Measurements from ENCODE around the gene RNU2-63P.
"Not testable (repeated sequence)": the region's sequence is repeated elsewhere in the genome, so short reads cannot be mapped to it uniquely, and the experiment has no call there.

Gene RNU2-63P

DNA sequence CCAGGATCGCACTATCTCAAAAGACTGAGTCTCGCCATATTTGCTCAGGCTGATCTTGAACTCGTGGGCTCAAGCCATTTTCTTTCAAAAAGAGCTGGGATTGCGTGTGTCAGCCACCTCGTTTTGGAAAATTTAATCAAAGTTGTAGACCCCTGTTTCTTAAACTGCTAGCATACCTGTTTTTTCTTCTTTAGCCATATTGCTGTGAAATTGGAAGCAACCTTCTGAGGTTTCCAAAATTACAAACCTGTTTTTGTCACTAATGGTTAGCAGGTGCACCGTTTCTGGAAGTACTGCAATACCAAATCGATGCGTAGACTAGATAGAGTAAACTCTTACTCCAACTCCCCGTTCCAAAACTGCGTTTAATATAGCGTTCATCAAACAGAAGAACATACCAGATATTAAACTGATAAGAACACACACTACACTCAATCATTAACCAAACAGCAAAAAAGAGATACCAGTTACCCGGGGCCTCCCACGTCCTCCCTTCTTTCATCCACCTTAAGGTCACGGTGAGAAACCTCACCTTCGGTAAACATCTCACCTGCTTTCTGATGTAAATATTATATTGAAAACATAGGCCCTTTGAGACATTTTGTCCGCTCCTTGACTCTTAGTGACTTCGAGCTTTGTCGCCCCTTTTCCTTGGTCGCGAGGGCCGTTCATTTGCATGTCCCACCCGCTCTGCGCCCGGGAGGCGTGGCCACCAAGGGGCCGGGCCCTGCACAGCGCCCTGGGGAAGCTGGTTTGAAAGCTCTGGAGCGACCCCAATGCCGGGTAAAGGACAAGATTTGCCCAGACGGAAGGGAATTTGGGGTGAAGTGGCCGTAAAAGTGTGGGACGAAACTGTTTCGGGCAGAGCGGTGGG lies at the start of gene RNU2-63P:
Gene RNU2-63P (minus strand): TSS at position 462 of the 874 bp plus-strand sequence.
- peak; percentile 47 for DNase-seq (ENCODE audit: low spot score)

- DNase-seq (ENCODE audit: low spot score) = no peak
Measured at GRCh38 chr2:88061295-88061694, 44.9 kb upstream of the RNU2-63P start.

- DNase-seq (ENCODE audit: low spot score) = no peak
Measured at GRCh38 chr2:88060907-88061275, 44.5 kb upstream of the RNU2-63P start.

- DNase-seq (ENCODE audit: low spot score) = peak; percentile 46
Measured at GRCh38 chr2:88059979-88060906, 43.9 kb upstream of the RNU2-63P start.

GRCh38 chr2:88058191-88058590 lies 41.8 kb upstream of the RNU2-63P start:
- no peak for DNase-seq (ENCODE audit: low spot score)

GRCh38 chr2:88057437-88057844 lies 41.1 kb upstream of the RNU2-63P start:
- no peak for DNase-seq (ENCODE audit: low spot score)

GRCh38 chr2:88055371-88056128 lies 39.2 kb upstream of the RNU2-63P start, which contains the start of gene KRCC1:
KRCC1 (minus strand) TSS chr2:88055783; CDS start chr2:88028563, 27,220 bp downstream.
- peak; percentile 94 for DNase-seq (ENCODE audit: low spot score)

GRCh38 chr2:88054782-88055370 lies 38.5 kb upstream of the RNU2-63P start:
- peak; percentile 41 for DNase-seq (ENCODE audit: low spot score)

- DNase-seq (ENCODE audit: low spot score) = no peak
Measured at GRCh38 chr2:88053934-88054781, 37.8 kb upstream of the RNU2-63P start.

- no peak for DNase-seq (ENCODE audit: low spot score)
Measured at GRCh38 chr2:88053296-88053695, 36.9 kb upstream of the RNU2-63P start.

DNA sequence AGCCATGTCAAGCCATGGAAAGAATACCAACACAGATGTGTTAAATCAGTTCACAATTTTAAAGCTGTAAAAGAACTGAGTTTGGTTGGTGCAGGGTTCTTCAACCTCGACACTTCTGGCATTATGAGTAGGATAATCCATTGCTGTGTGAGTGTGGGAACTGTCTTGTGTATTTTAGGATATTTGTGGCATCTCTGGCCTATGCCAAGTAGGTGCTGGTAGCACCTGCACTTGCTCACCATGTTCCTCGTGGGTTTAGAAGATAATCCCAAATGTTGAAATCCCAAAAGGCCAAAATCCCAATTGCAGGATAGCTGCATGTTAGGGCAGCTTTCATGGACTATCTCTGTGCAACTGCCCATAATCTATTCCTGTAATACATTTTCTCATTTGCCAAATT lies 35.4 kb upstream of the RNU2-63P start:
- DNase-seq (ENCODE audit: low spot score) = no peak

GRCh38 chr2:88049622-88050021 lies 33.3 kb upstream of the RNU2-63P start:
- DNase-seq (ENCODE audit: low spot score) = no peak

GRCh38 chr2:88048541-88048940 lies 32.2 kb upstream of the RNU2-63P start:
- DNase-seq (ENCODE audit: low spot score) = no peak

GRCh38 chr2:88045561-88045960 lies 29.2 kb upstream of the RNU2-63P start:
- not testable (repeated sequence) for DNase-seq (ENCODE audit: low spot score)

DNA sequence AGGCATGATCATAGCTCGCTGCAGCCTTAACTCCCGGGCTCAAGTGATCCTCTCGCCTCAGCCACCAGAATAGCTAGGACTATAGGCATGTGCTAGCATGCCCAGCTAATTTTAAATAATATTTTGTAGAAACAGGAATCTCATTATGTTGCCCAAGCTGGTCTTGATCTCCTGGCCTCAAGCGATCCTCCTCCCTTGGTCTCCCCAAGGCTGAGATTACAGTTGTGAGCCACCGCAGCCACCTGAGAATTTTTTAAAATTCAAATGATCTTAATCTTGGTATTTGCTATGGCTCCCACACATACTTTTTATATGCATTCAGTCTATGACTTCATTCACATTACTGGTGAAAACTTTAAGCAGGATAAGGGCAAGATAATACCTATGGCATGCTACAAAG lies 26.1 kb upstream of the RNU2-63P start:
- no peak for DNase-seq (ENCODE audit: low spot score)

DNA sequence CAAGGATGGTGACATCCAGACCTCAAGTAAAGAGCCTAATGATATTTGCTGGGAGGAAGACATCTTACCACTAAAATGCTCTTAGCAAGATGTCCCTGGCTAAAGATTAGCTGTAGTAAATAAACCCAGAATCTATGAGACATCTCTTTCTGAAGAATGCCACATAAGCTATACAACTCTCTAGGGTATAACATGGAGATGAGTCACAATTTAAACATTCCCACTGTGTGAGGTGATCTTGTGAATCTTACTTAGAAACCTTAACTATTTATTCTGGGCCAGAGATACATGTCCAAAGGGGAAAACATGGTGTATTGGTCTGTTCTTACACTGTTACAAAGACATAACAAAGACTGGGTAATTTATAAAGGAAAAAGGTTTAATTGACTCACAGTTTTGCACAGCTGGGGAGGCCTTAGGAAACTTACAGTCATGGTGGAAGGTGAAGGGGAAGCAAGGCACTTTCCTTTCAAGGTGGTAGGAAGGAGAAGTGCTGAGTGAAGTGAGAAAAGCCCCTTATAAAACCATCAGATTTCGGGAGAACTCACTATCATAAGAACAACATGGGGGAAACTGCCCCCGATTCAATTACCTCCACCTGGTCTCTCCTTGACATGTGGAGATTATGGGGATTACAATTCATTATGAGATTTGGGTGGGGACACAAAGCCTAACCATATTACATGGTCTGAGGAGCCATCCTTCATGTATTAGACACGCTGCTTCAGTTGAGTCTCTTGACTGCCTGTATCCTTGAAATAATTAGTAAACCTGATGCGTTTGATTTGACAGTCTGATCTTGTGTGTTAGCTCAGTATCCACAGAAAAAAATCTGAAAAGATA lies 22.1 kb upstream of the RNU2-63P start:
- DNase-seq (ENCODE audit: low spot score) = peak; percentile 57

GRCh38 chr2:88036606-88037005 lies 20.3 kb upstream of the RNU2-63P start:
- no peak for DNase-seq (ENCODE audit: low spot score)

DNA sequence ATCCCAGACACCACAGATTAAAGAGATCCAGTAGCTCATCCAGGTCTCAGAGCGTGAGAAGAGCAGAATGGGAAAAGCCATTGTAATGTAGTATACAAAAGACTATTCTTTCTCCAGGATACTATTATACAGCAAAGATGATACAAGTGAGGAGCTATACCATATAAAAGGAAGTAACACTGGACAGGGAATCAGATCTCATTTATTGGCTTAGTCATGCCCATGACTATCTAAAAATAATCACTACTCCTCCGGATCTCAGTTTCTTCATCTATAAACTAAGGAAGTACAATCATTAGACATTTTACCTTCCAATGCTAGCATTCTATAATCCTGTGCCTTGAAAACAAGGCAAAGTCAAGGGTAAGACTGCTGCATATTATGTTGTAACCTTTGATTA lies 19.8 kb upstream of the RNU2-63P start:
- no peak for DNase-seq (ENCODE audit: low spot score)

DNA sequence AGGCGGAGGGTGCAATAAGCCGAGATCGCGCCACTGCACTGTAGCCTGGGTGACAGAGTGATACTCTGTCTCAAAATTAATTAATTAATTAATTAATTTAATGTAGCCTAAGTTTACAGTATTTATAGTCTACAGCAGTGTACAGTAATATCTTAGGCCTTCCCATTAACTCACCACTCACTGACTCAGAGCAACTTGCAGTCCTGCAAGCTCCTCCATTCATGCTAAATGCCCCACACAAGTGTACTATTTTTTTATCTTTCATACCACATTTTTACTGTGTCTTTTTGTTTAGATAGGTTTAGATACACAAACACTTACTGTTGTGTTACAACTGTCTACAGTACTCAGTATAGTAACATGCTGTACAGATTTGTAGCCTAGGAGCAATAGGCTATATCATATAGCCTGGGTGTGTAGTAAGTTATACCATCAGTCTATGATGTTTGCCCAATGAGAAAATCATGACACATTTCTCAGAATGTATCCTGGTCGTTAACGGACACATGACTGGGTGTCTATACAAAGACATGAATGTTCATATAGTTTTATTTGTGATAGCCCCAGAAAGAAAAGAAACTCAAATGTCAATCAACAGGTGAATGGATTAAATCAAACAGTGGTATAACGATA lies 15.8 kb upstream of the RNU2-63P start:
- DNase-seq (ENCODE audit: low spot score) = no peak

Measured in hepatic stellate cell (primary cell).